GM18870 (cell line): Measurements from ENCODE around the gene CYB5A.
"Not testable (repeated sequence)": the region's sequence is repeated elsewhere in the genome, so short reads cannot be mapped to it uniquely, and the experiment has no call there.

Experiments used
- ATAC-seq: cut with Tn5 transposase; IDR thresholded peaks from one replicate; pipeline ENCODE4 v1.9.1; 2021; ENCODE audit warnings: moderate library complexity; ENCODE audit not compliant: unreplicated experiment

CYB5A gene

GRCh38 chr18:74299162-74299561, 7.4 kb upstream of the CYB5A start:
- no peak for ATAC-seq

GRCh38 chr18:74294526-74294925, 2.8 kb upstream of the CYB5A start:
- no peak for ATAC-seq

GRCh38 chr18:74292982-74293381, 1.2 kb upstream of the CYB5A start:
- not testable (repeated sequence) for ATAC-seq

GRCh38 chr18:74292541-74292858, 737 bp upstream of the CYB5A start:
- ATAC-seq, result no peak

DNA sequence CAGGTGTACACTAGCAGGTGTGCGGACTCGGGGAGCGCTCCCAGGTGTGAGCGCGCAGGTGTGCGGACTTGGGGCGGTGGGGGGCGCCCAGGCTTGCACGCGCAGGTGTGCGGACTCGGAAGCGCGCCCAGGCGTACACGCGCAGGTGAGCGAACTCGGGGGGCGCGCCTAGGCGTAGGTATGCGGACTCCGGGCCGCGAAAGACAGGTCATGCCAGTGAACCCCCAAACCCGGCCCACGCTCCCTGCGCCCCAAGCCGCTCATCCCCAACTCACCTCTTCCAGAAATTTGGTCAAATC, 342 bp downstream of the CYB5A start:
- ATAC-seq, result no peak

GRCh38 chr18:74290794-74291471, 830 bp downstream of the CYB5A start:
- no peak for ATAC-seq

GRCh38 chr18:74290021-74290420, 1.7 kb downstream of the CYB5A start:
- ATAC-seq, result no peak

- ATAC-seq, result no peak
These were observed 2.6 kb downstream of the CYB5A start for GRCh38 chr18:74289137-74289536.

DNA sequence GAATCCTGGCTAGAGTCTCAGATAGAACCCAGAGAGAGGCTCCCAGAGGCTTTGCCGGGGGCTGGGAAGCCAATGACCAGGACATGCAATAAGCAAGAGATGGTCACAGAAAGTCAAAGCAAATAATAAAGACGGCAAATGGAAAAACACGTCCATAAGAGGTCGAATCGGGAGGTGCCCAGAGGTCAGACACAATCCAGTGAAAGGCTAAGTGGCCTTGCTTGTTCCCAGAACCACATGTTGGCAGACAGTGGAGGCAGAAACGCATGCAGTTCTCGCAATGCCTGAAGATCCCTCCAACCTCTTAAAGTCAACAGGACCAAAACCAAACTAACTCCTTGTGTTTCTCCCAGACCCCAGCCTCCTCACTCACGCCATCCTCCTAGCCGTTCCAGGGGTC, 3.0 kb downstream of the CYB5A start:
- no peak for ATAC-seq

DNA sequence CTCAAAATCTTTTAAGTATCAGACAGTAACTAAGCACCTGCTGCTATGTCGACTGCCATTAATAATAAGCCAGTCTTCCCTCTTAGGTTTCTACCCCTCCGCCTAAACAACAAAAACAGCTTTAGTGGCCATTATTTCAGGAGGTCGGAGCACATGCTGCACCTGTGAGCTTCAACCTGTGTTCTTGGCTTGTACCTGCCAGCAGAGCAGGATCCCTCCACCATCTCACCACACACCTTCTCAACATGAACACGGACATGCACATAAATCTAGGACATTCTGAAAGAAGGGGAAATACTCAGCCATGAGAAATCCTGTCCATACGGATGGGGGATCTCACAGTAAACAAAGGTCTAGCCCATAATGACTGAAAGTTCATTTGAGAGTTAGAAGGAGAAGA, 3.7 kb downstream of the CYB5A start:
- ATAC-seq, result no peak

DNA sequence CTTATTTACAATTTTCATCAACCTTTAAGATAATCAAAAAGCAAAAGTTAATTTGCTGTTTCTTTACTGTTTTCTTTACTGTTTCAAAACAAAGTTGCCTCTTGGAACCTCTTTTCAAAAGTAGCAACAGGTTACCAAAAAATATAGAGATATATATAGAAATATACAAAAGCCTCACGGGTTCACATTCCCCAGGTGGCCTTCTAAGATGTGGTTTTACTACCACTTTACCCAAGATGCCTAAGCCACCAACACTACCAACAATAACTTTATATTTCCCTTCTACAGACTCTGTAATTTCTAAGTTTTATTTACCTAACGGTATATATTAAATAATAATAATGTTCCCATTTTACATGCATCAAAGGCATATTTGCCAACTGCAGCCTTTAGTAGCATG, 4.9 kb downstream of the CYB5A start:
- ATAC-seq, result no peak

DNA sequence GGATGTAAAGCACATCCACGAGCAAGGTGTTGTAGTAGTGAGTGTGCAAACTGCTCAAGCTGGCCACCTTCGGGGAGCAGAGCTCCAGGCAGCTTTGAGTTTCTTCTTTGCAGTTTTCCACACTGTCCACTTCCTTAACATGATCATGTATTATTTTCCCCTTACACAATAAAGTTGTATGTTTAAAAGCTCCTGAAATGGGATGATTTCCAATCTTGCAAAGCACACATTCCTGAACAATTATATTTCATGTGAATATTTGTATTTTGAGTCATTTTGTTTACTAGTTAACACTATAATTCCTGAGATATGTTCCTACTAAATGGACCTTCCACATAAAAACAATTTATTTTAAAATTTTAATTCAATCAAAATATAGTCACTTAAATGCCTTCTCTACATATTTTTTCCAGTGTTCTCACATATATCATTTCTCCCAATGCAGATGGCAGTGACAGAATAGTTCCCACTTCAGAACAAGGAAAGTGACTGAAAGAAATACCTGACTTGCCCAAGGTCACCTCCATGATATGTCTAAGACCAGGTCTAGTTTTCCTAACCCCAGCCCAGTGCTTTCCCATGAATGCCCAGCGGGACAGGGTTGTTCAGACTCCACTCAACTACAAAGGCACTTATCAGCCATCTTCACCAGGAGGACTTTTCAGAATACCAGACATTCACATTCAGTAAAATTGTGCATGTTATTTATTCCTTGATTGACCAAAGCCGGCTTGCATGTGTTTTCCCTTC, 5.5 kb downstream of the CYB5A start:
- no peak for ATAC-seq

GRCh38 chr18:74285583-74285982, 6.2 kb downstream of the CYB5A start:
- not testable (repeated sequence) for ATAC-seq

DNA sequence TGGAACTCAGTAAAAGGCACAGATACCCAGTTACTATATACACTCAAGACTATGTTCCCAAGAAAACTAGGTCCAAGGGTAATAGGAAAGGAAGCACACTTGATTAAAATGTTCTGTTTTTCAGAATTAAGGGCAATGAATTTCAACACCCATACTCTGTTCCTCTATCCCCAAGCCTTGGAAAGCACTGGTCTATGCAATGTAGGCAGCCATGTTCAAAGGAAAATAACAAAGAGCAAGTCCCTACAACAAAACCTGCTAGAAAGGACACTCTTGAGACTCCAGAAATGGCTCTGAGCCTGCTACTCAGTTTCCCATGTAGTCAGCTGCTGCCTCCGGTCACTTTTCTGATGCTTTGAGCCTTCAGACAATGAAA, 6.8 kb downstream of the CYB5A start:
- ATAC-seq, result no peak

- ATAC-seq, result no peak
These were observed 7.4 kb downstream of the CYB5A start for GRCh38 chr18:74284191-74284979.

GRCh38 chr18:74283646-74284045, 8.1 kb downstream of the CYB5A start:
- no peak for ATAC-seq

- no peak for ATAC-seq
These were observed 8.8 kb downstream of the CYB5A start for GRCh38 chr18:74282755-74283554.

- ATAC-seq, result no peak
These were observed 9.6 kb downstream of the CYB5A start for GRCh38 chr18:74281980-74282754.

- ATAC-seq, result no peak
These were observed 10.5 kb downstream of the CYB5A start for GRCh38 chr18:74281011-74281979.

- ATAC-seq, result no peak
These were observed 12.8 kb downstream of the CYB5A start for GRCh38 chr18:74278983-74279382.
